PC-9 (cell line): Measurements from ENCODE around the gene PTPRC.

Source experiments
- EZH2 ChIP-seq: fragments of 200-600 bp; sonication (generic); IDR thresholded peaks from 2 replicates; pipeline ENCODE4 v1.8.0; 2017; ENCODE audit warnings: antibody characterized with exemption, low read depth
- TF ChIP-seq, protein P1 (sequence below): fragments of 200-600 bp; sonication (generic); conservative IDR thresholded peaks from 2 replicates; pipeline ENCODE4 v1.6.1; 2017; ENCODE audit warnings: mixed run types, antibody characterized with exemption, mild to moderate bottlenecking, moderate library complexity

GRCh38 chr1:198622001-198622400 lies 16.8 kb upstream of the PTPRC start:
- TF ChIP-seq, protein P1, sequence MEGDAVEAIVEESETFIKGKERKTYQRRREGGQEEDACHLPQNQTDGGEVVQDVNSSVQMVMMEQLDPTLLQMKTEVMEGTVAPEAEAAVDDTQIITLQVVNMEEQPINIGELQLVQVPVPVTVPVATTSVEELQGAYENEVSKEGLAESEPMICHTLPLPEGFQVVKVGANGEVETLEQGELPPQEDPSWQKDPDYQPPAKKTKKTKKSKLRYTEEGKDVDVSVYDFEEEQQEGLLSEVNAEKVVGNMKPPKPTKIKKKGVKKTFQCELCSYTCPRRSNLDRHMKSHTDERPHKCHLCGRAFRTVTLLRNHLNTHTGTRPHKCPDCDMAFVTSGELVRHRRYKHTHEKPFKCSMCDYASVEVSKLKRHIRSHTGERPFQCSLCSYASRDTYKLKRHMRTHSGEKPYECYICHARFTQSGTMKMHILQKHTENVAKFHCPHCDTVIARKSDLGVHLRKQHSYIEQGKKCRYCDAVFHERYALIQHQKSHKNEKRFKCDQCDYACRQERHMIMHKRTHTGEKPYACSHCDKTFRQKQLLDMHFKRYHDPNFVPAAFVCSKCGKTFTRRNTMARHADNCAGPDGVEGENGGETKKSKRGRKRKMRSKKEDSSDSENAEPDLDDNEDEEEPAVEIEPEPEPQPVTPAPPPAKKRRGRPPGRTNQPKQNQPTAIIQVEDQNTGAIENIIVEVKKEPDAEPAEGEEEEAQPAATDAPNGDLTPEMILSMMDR = no peak
- no peak for TF ChIP-seq EZH2
